Measurements from ENCODE around the gene TIA1. TPM values are rescaled to one million over a fixed set of nuclear protein-coding genes. Genes with fewer than 3 reads are reported as not detected.

The TIA1 gene
- total RNA-seq, 1 experiment from 2014 or later, result 130 TPM

- no TSS peak for BruUV-seq (replicated peaks)
- TF ChIP-seq CTCF (IDR thresholded peaks at IDR 0.05; ENCODE audit: unreplicated experiment), result no peak
- no peak for DNase-seq
- intact Hi-C loops (cut with micrococcal nuclease; ENCODE audit: unreplicated experiment), result no loop called here
- no peak overlapping the region for H3K27ac Mint-ChIP-seq (ENCODE audit: unreplicated experiment)
- H3K4me3 Mint-ChIP-seq (ENCODE audit: low read depth, unreplicated experiment), result no peak overlapping the region
- no peaks in the 10 kb centered on the region for H3K9me3 Mint-ChIP-seq (ENCODE audit: low read depth, unreplicated experiment)
- H3K27me3 Mint-ChIP-seq (ENCODE audit: unreplicated experiment), result no peaks in the 10 kb centered on the region
- peaks cover 8% of the 10 kb centered on the region for H3K4me1 Mint-ChIP-seq (ENCODE audit: low read depth, unreplicated experiment)
- H3K36me3 Mint-ChIP-seq (ENCODE audit: insufficient read depth, unreplicated experiment), result no peaks in the 10 kb centered on the region
- CTCF ChIA-PET, result interaction anchor here (0.6 kb wide), 1 partner anchor 90 kb away, joined by 6 read pairs; no protein-coding TSS in a partner anchor
Measured at GRCh38 chr2:70161069-70161534, 87.3 kb downstream of the TIA1 start.

GRCh38 chr2:70160545-70160944 lies 87.9 kb downstream of the TIA1 start:
- Mint-ChIP-seq H3K27ac (ENCODE audit: unreplicated experiment) (no peak overlapping the region), H3K4me3 (ENCODE audit: low read depth, unreplicated experiment) (no peak overlapping the region), H3K9me3 (ENCODE audit: low read depth, unreplicated experiment) (no peaks in the 10 kb centered on the region), H3K36me3 (ENCODE audit: insufficient read depth, unreplicated experiment) (no peaks in the 10 kb centered on the region), H3K27me3 (ENCODE audit: unreplicated experiment) (no peaks in the 10 kb centered on the region), H3K4me1 (ENCODE audit: low read depth, unreplicated experiment) (peaks cover 8% of the 10 kb centered on the region)
- DNase-seq, result no peak
- no TSS peak for BruUV-seq (replicated peaks)
- intact Hi-C loops (cut with micrococcal nuclease; ENCODE audit: unreplicated experiment), result no loop called here
- CTCF ChIA-PET, result interaction anchor here (0.6 kb wide), 1 partner anchor 90 kb away, joined by 6 read pairs; no protein-coding TSS in a partner anchor
- no peak for TF ChIP-seq CTCF (IDR thresholded peaks at IDR 0.05; ENCODE audit: unreplicated experiment)

Small RNA genes within 50 kb of the gene (microRNA-seq; reads per million reads assigned to microRNA genes)
- gene MIR1285-2, result not detected

Other genes with a start within 250 kb of the TIA1 start
- gene PCBP1, start 161.2 kb downstream of the TIA1 start, total RNA-seq (2022), result 252 and 260 TPM in 2 replicates
- gene C2orf42, start 57.6 kb downstream of the TIA1 start, total RNA-seq (2022), result 11.6 and 20.2 TPM in 2 replicates
- gene PCYOX1, start 9.5 kb upstream of the TIA1 start, total RNA-seq (2022), result 31.4 and 32.0 TPM in 2 replicates
- gene SNRPG, start 45.1 kb upstream of the TIA1 start, total RNA-seq (2022), result 259 and 278 TPM in 2 replicates
- gene FAM136A, start 53.4 kb upstream of the TIA1 start, total RNA-seq (2022), result 53.7 and 60.4 TPM in 2 replicates

Measured in Calu3 (cell line).